NOMO-1 treated with DMSO at 0.1 percent for 48 hours (cell line): ENCODE results near the gene SF3B2.
"Not testable (repeated sequence)": the region's sequence is repeated elsewhere in the genome, so short reads cannot be mapped to it uniquely, and the experiment has no call there.

Experiments used
- DNase-seq: peaks from one replicate; lab custom pipeline; 2025; ENCODE audit not compliant: unreplicated experiment; lab: John Stamatoyannopoulos, UW

SF3B2 gene

GRCh38 chr11:66106786-66107599, 54.8 kb downstream of the SF3B2 start:
- DNase-seq: no peak

- no peak for DNase-seq
Observed at GRCh38 chr11:66107600-66108510, 55.7 kb downstream of the SF3B2 start.

GRCh38 chr11:66109294-66109693, 57.1 kb downstream of the SF3B2 start:
- no peak for DNase-seq

GRCh38 chr11:66111158-66111557, 59.0 kb downstream of the SF3B2 start:
- no peak for DNase-seq

GRCh38 chr11:66112041-66112491, 59.9 kb downstream of the SF3B2 start:
- DNase-seq: no peak

GRCh38 chr11:66112601-66113499, 60.7 kb downstream of the SF3B2 start:
- DNase-seq: peak; percentile 61

GRCh38 chr11:66114957-66115356, 62.8 kb downstream of the SF3B2 start:
- not testable (repeated sequence) for DNase-seq

- no peak for DNase-seq
Observed at GRCh38 chr11:66115638-66116301, 63.6 kb downstream of the SF3B2 start.

- no peak for DNase-seq
Observed at GRCh38 chr11:66116576-66117361, 64.6 kb downstream of the SF3B2 start.

GRCh38 chr11:66118847-66119246, 66.7 kb downstream of the SF3B2 start:
- no peak for DNase-seq
